GM19193 (cell line): Measurements from ENCODE around the gene GSAP.

Experiments
- POLR2A ChIP-seq: IDR thresholded peaks from 4 replicates; pipeline ENCODE4 v1.6.1; 2011; ENCODE audit not compliant: insufficient read depth, insufficient read length; ENCODE audit errors: extremely low read depth

Gene GSAP

GRCh38 chr7:77360104-77360503, 56.0 kb downstream of the GSAP start:
- TF ChIP-seq POLR2A = no peak

GRCh38 chr7:77359599-77359998, 56.5 kb downstream of the GSAP start:
- TF ChIP-seq POLR2A = no peak

GRCh38 chr7:77354914-77355313, 61.2 kb downstream of the GSAP start:
- no peak for TF ChIP-seq POLR2A

- TF ChIP-seq POLR2A = no peak
Measured at GRCh38 chr7:77354484-77354883, 61.7 kb downstream of the GSAP start.

- no peak for TF ChIP-seq POLR2A
Measured at GRCh38 chr7:77353911-77354310, 62.2 kb downstream of the GSAP start.

GRCh38 chr7:77353407-77353721, 62.8 kb downstream of the GSAP start:
- TF ChIP-seq POLR2A = no peak

- no peak for TF ChIP-seq POLR2A
Measured at GRCh38 chr7:77352665-77353406, 63.3 kb downstream of the GSAP start.

- peak; percentile 29 for TF ChIP-seq POLR2A
Measured at GRCh38 chr7:77351539-77352004, 64.6 kb downstream of the GSAP start.

GRCh38 chr7:77349141-77349540, 67.0 kb downstream of the GSAP start:
- no peak for TF ChIP-seq POLR2A

- no peak for TF ChIP-seq POLR2A
Measured at GRCh38 chr7:77348371-77348813, 67.8 kb downstream of the GSAP start.

- no peak for TF ChIP-seq POLR2A
Measured at GRCh38 chr7:77346441-77346840, 69.7 kb downstream of the GSAP start.

GRCh38 chr7:77339726-77340125, 76.4 kb downstream of the GSAP start:
- TF ChIP-seq POLR2A = no peak

- TF ChIP-seq POLR2A = no peak
Measured at GRCh38 chr7:77338883-77339629, 77.1 kb downstream of the GSAP start.

GRCh38 chr7:77338260-77338659, 77.9 kb downstream of the GSAP start:
- no peak for TF ChIP-seq POLR2A

GRCh38 chr7:77337456-77337990, 78.6 kb downstream of the GSAP start:
- no peak for TF ChIP-seq POLR2A

GRCh38 chr7:77335581-77335980, 80.6 kb downstream of the GSAP start:
- no peak for TF ChIP-seq POLR2A
